ENCODE measurements around the gene C1QA. TPM values are rescaled to one million over a fixed set of nuclear protein-coding genes. Genes with fewer than 3 reads are reported as not detected.

The C1QA gene
- total RNA-seq: 935 TPM
- long read RNA-seq, transcript C1QA-202 (2 exons, 976 nt): minor isoform, 26 of 806 reads
- long read RNA-seq, transcript C1QA-201 (3 exons, 1,143 nt): major isoform, 617 of 806 reads
- long read RNA-seq, partial matches to known transcripts: 26 of 806 reads
- long read RNA-seq, other reads (novel, unspliced or antisense): 135 of 806 reads

GRCh38 chr1:22636353-22636752, at the start of gene C1QA:
C1QA (plus strand) TSS chr1:22636628; CDS start chr1:22637617, 989 bp downstream.
- Histone ChIP-seq H3K4me1 (no peaks in the 10 kb centered on the region), H3K27me3 (ENCODE audit: low read depth) (peaks cover 21% of the 10 kb centered on the region), H3K36me3 (no peaks in the 10 kb centered on the region), H3K27ac (peak within 1 kb of the TSS; percentile 60), H3K4me3 (peak within 1 kb of the TSS; percentile 46), H3K9me3 (no peaks in the 10 kb centered on the region)
- intact Hi-C loops (cut with DNase I): no loop called here
- DNase-seq (peak; percentile 88), ATAC-seq (peak; percentile 82 to 93)
- TF ChIP-seq CTCF (IDR thresholded peaks at IDR 0.05): no peak

GRCh38 chr1:22587247-22587646, 49.2 kb upstream of the C1QA start:
- intact Hi-C loops (cut with DNase I): no loop called here

GRCh38 chr1:22588899-22589422, 47.5 kb upstream of the C1QA start:
- Histone ChIP-seq H3K27ac (no peak overlapping the region), H3K4me1 (no peaks in the 10 kb centered on the region), H3K27me3 (ENCODE audit: low read depth) (peaks cover 34% of the 10 kb centered on the region), H3K4me3 (no peak overlapping the region), H3K9me3 (no peaks in the 10 kb centered on the region), H3K36me3 (no peaks in the 10 kb centered on the region)
- DNase-seq (no peak), ATAC-seq (no peak)
- intact Hi-C loops (cut with DNase I): no loop called here
- no peak for TF ChIP-seq CTCF (IDR thresholded peaks at IDR 0.05)

More at GRCh38 chr1:22587247-22587646, 49.2 kb upstream of the C1QA start:
- no peaks in the 10 kb centered on the region for H3K4me1 ChIP-seq
- no peak for TF ChIP-seq CTCF (IDR thresholded peaks at IDR 0.05)
- H3K9me3 ChIP-seq: no peaks in the 10 kb centered on the region
- ATAC-seq (no peak), DNase-seq (no peak)
- no peak overlapping the region for H3K27ac ChIP-seq
- H3K4me3 ChIP-seq: no peak overlapping the region
- H3K36me3 ChIP-seq: no peaks in the 10 kb centered on the region
- H3K27me3 ChIP-seq (ENCODE audit: low read depth): peaks cover 20% of the 10 kb centered on the region

GRCh38 chr1:22591576-22591975, 44.9 kb upstream of the C1QA start:
- no peak for ATAC-seq
- Histone ChIP-seq H3K9me3 (no peaks in the 10 kb centered on the region), H3K27me3 (ENCODE audit: low read depth) (peaks cover 29% of the 10 kb centered on the region), H3K36me3 (no peaks in the 10 kb centered on the region), H3K4me1 (no peaks in the 10 kb centered on the region), H3K4me3 (no peak overlapping the region), H3K27ac (no peak overlapping the region)
- no peak for DNase-seq
- no peak for TF ChIP-seq CTCF (IDR thresholded peaks at IDR 0.05)
- intact Hi-C loops (cut with DNase I): no loop called here

GRCh38 chr1:22592051-22592450, 44.4 kb upstream of the C1QA start:
- H3K27me3 ChIP-seq (ENCODE audit: low read depth): peaks cover 29% of the 10 kb centered on the region

More at GRCh38 chr1:22592051-22592450, 44.4 kb upstream of the C1QA start:
- H3K4me1 ChIP-seq: no peaks in the 10 kb centered on the region
- H3K9me3 ChIP-seq: no peaks in the 10 kb centered on the region
- H3K27ac ChIP-seq: no peak overlapping the region
- ATAC-seq (no peak), DNase-seq (no peak)
- intact Hi-C loops (cut with DNase I): no loop called here
- H3K36me3 ChIP-seq: no peaks in the 10 kb centered on the region
- no peak for TF ChIP-seq CTCF (IDR thresholded peaks at IDR 0.05)
- no peak overlapping the region for H3K4me3 ChIP-seq
